Measurements from ENCODE around the gene SP100.

- TF ChIP-seq CTCF (IDR thresholded peaks at IDR 0.05) (no peak), EP300 (IDR thresholded peaks at IDR 0.05) (no peak), POLR2A (IDR thresholded peaks at IDR 0.05) (no peak)
Observed at GRCh38 chr2:230492107-230492506, 76.1 kb downstream of the SP100 start.
